B cell (primary cell): Measurements from ENCODE around the gene CCDC186.

Source experiments
- CTCF ChIP-seq: fragments of 200-600 bp; IDR thresholded peaks from one replicate; pipeline ENCODE4 v1.8.0; 2022; ENCODE audit warnings: antibody characterized with exemption, mild to moderate bottlenecking
- EZH2 ChIP-seq: IDR thresholded peaks from 2 replicates; pipeline ENCODE4 v1.6.1; 2012; ENCODE audit warnings: borderline replicate concordance, low read depth, mild to moderate bottlenecking, moderate library complexity, low read length; ENCODE audit not compliant: insufficient read depth, poor library complexity, severe bottlenecking

GRCh38 chr10:114172776-114173602 is 1.0 kb downstream of the CCDC186 start:
- TF ChIP-seq CTCF (no peak), EZH2 (no peak)
